Measurements from ENCODE around the gene TEX54.
"Not testable (repeated sequence)": the region's sequence is repeated elsewhere in the genome, so short reads cannot be mapped to it uniquely, and the experiment has no call there.

The TEX54 gene

GRCh38 chr11:62832336-62833234 is at the start of gene TEX54:
Gene TEX54 (minus strand): TSS chr11:62832841.
- peak within 1 kb of the TSS; percentile 77 for H3K4me3 ChIP-seq (ENCODE audit: low read depth, low read length)

- H3K4me3 ChIP-seq (ENCODE audit: low read depth, low read length): peak overlapping the region; percentile 99
These were observed 49.7 kb upstream of the TEX54 start for GRCh38 chr11:62882431-62882749.

- peak overlapping the region; percentile 99 for H3K4me3 ChIP-seq (ENCODE audit: low read depth, low read length)
These were observed 49.2 kb upstream of the TEX54 start for GRCh38 chr11:62881579-62882430.

GRCh38 chr11:62880803-62881578 is 48.4 kb upstream of the TEX54 start, which contains the start of gene SLC3A2:
Gene SLC3A2 (plus strand): TSS chr11:62880896. CDS start chr11:62881024, 128 bp downstream.
- H3K4me3 ChIP-seq (ENCODE audit: low read depth, low read length): peak within 1 kb of the TSS; percentile 99

GRCh38 chr11:62880231-62880802 is 47.7 kb upstream of the TEX54 start:
- peak overlapping the region; percentile 99 for H3K4me3 ChIP-seq (ENCODE audit: low read depth, low read length)

DNA sequence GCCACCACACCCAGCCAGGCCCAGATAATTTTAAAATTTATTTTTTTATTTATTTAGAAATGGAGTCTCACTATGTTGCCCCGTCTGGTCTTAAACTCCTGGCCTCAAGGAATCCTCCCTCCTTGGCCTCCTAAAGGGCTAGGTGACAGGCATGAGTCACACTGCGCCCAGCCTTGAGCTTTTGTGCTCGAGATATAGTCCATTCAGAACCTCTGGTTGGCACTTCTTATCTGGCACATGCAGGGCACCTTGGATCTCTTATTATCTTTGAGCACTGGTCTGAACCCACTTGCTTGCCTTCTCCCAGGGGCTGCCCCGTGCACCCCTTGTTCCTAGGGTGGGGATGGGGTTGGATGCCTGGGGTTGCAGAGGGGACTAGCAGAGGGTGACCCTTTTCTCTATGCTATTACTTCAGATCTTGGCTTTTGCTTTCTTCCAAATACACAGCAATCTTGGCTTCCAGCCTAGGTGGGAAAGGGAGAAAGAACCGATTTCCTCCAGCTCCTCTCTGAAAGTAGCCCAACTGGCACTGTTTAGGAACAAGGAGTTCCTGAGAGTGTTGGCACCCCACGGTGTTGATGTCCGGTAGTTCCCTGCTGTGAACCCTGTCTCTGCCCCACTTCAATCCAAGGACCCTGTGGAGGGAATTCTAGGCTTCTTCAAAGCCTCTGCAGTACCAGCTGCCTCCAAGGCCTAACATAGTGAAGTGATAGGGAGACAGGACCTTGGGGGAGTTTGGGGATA is 46.8 kb upstream of the TEX54 start:
- H3K4me3 ChIP-seq (ENCODE audit: low read depth, low read length): no peak overlapping the region

DNA sequence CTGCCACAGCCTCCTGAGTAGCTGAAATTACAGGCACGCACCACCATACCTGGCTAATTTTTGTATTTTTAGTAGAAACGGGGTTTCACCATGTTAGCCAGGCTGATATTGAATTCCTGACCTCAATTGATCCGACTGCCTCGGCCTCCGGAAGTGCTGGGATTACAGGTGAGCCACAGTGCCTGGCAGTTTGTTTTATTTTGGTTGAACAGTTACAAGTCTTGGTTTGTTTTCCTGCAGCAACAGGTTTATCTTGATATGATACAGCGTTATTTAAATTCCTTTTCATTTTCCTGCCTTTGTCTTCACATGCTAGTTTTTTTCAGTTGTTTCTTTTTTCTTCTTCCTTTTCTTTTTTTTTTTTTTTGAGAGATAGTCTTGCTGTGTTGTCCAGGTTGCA is 44.1 kb upstream of the TEX54 start:
- H3K4me3 ChIP-seq (ENCODE audit: low read depth, low read length): no peak overlapping the region

GRCh38 chr11:62875698-62876478 is 43.2 kb upstream of the TEX54 start:
- no peak overlapping the region for H3K4me3 ChIP-seq (ENCODE audit: low read depth, low read length)

- no peak overlapping the region for H3K4me3 ChIP-seq (ENCODE audit: low read depth, low read length)
These were observed 42.2 kb upstream of the TEX54 start for GRCh38 chr11:62874851-62875250.

DNA sequence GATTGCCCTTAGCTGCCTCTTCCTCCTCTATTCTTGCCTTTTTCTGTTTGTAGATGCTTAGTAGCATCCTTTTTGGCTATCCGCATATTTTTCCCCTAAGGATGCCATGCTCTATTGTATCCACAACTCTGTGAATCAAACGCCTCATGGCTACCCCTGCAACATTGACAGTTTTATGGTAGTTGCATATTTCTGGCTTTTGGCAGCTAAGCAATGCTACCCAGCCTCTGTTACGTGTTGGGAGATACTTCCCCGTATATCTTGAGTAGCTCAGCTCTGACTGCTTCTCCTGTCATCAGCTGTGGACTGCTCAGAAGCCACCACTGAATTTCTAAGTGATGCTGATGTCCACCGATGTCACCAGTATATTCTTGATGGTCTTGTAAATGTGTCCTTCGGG is 33.0 kb upstream of the TEX54 start:
- no peak overlapping the region for H3K4me3 ChIP-seq (ENCODE audit: low read depth, low read length)

GRCh38 chr11:62863687-62864335 is 31.2 kb upstream of the TEX54 start:
- no peak overlapping the region for H3K4me3 ChIP-seq (ENCODE audit: low read depth, low read length)

DNA sequence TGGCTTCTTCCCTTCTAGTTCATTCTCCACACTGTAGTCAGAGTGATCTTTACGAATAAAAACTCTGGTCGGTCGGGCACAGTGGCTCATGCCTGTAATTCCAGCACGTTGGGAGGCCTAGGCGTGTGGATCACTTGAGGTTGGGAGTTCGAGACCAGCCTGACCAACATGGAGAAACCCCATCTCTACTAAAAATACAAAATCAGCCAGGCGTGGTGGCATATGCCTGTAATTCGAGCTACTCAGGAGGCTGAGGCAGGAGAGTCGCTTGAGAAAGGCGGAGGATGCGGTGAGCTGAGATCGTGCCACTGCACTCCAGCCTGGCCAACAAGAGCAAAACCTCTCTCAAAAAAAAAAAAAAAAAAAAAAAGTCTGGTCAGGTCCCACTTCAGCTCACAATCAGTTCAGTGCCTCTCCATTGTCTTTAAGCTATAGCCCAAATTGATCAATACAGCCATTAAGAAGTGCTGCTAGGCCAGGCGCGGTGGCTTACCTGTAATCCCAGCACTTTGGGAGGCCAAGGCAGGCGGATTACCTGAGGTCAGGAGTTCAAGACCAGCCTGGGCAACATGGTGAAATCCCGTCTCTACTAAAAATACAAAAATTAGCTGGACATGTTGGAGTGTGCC is 29.0 kb upstream of the TEX54 start:
- H3K4me3 ChIP-seq (ENCODE audit: low read depth, low read length): not testable (repeated sequence)

- H3K4me3 ChIP-seq (ENCODE audit: low read depth, low read length): no peak overlapping the region
These were observed 28.4 kb upstream of the TEX54 start for GRCh38 chr11:62860835-62861563.

DNA sequence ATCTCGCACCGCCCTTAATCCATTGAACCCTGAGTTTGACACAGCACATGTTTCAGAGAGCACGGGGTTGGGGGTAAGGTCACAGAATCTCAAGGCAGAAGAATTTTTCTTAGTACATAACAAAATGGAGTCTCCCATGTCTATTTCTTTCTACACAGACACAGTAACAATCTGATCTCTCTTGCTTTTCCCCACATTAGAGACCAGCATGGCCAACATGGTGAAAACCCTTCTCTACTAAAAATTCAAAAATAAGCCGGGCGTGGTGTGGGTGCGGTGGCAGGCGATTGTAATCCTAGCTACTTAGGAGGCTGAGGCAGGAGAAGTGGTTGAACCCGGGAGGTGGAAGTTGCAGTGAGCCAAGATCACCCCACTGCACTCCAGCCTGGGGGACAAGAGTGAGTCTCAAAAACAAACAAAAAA is 26.7 kb upstream of the TEX54 start:
- not testable (repeated sequence) for H3K4me3 ChIP-seq (ENCODE audit: low read depth, low read length)

DNA sequence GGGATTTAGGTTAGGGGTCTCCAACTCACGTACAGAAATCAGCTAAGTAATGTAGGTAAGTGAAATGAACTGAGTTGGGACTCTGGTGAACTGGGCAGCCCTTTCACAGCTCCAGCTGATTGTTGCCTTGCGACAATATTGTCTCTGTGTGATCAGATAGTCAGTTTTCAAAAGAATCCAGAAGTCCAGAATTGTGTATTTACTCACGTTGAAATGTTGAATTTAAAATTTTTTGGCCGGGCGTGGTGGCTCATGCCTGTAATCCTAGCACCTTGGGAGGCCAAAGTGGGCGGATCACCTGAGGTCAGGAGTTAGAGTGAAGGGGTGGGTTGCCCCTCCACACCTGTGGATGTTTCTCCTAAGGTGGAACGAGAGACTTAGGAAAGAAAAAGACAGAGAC is 25.6 kb upstream of the TEX54 start:
- H3K4me3 ChIP-seq (ENCODE audit: low read depth, low read length): peak overlapping the region; percentile 96

GRCh38 chr11:62857541-62857982 is 24.9 kb upstream of the TEX54 start:
- H3K4me3 ChIP-seq (ENCODE audit: low read depth, low read length): peak overlapping the region; percentile 96

DNA sequence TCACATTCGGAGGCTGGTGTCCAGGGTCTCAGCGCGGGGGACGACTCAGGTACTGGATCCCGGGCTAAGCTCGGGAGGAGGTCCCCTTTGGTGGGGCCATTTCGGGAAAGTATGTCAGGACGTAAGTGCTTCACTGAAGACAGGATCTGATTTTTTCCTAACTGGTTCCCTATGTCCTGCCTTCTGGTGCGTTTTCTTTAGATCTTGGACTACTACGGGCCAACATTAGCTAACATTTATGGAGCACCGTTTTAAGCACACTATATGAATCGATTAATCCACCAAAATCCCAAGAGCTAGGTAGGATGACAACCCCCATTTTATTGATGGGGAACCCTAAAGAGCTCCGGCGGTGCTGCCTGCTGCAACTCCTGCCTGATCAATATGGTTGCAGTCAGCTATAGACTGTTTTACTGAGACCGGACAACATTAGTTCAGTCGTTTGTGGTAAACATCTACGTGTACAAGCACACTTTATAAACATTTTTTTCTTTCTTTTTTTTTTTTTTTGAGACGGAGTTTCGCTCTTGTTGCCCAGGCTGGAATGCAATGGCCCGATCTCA is 23.8 kb upstream of the TEX54 start:
- peak overlapping the region; percentile 96 for H3K4me3 ChIP-seq (ENCODE audit: low read depth, low read length)

Data from iPS-11a (cell line).